ENCODE data around the gene RANBP10.

Gene RANBP10

GRCh38 chr16:67674851-67675578 is 131.3 kb downstream of the RANBP10 start:
- ChIA-PET CTCF (interaction anchor here (1.1 to 3.8 kb wide), 3 partner anchors 12 to 154 kb away, joined by 4 to 14 read pairs (median 10); no protein-coding TSS in a partner anchor), POLR2A (no interaction called here)
- DNase-seq (ENCODE audit: extremely low spot score): no peak
- TF ChIP-seq, protein P1, sequence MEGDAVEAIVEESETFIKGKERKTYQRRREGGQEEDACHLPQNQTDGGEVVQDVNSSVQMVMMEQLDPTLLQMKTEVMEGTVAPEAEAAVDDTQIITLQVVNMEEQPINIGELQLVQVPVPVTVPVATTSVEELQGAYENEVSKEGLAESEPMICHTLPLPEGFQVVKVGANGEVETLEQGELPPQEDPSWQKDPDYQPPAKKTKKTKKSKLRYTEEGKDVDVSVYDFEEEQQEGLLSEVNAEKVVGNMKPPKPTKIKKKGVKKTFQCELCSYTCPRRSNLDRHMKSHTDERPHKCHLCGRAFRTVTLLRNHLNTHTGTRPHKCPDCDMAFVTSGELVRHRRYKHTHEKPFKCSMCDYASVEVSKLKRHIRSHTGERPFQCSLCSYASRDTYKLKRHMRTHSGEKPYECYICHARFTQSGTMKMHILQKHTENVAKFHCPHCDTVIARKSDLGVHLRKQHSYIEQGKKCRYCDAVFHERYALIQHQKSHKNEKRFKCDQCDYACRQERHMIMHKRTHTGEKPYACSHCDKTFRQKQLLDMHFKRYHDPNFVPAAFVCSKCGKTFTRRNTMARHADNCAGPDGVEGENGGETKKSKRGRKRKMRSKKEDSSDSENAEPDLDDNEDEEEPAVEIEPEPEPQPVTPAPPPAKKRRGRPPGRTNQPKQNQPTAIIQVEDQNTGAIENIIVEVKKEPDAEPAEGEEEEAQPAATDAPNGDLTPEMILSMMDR (IDR thresholded peaks at IDR 0.05; ENCODE audit: control extremely low read depth, extremely low read depth, low read depth, missing control alignments): no peak

- no peak for DNase-seq (ENCODE audit: extremely low spot score)
- ChIA-PET CTCF (interaction anchor here (0.8 to 18.5 kb wide), 24 partner anchors 9 to 361 kb away, joined by 3 to 357 read pairs (median 8); partner anchors contain the start of genes ACD, CTRL, PARD6A and PSMB10), POLR2A (interaction anchor here (0.5 kb wide), 1 partner anchor 128 kb away, joined by 3 read pairs; no protein-coding TSS in a partner anchor)
- TF ChIP-seq, protein P1 (IDR thresholded peaks at IDR 0.05; ENCODE audit: control extremely low read depth, extremely low read depth, low read depth, missing control alignments): no peak
Observed at GRCh38 chr16:67673712-67674580, 132.4 kb downstream of the RANBP10 start.

Measured in GM10248 (cell line).